HEK293 (cell line): Measurements from ENCODE around the gene ATG4A.

Experiments
- CTCF ChIA-PET: fragments of 350-600 bp; formaldehyde crosslinking; extraction: SDS; loops from one replicate; lab custom pipeline; 2021; ENCODE audit warnings: antibody characterized with exemption; lab: Yijun Ruan, JAX
- POLR2A ChIA-PET: fragments of 300-600 bp; formaldehyde crosslinking; extraction: SDS; loops from one replicate; lab custom pipeline; 2020; ENCODE audit warnings: antibody characterized with exemption, inconsistent platforms; lab: Yijun Ruan, JAX
- H3K27ac ChIP-seq: fragments of 200-500 bp; sonication (Bioruptor generic); 2 replicates; pipeline ENCODE4 v1.5.1; 2014; ENCODE audit warnings: low read depth, low read length, control low read depth, inconsistent platforms; ENCODE audit errors: extremely low read depth
- H3K36me3 ChIP-seq, 2 experiments: fragments of 200-500 bp in 1 of 2; sonication (Bioruptor generic) in 1 of 2; 1 replicate in 1 of 2; 2 replicates in 1 of 2; pipeline ENCODE4 v1.5.1; 2014 to 2017; ENCODE audit warnings: inconsistent platforms in 2 of 2, low read length in 2 of 2; ENCODE audit not compliant: control insufficient read depth in 2 of 2, insufficient read depth in 1 of 2
- H3K4me1 ChIP-seq: fragments of 200-500 bp; sonication (Bioruptor generic); 2 replicates; pipeline ENCODE4 v1.5.1; 2014; ENCODE audit warnings: mild to moderate bottlenecking, low read length, inconsistent platforms; ENCODE audit not compliant: control insufficient read depth, insufficient read depth
- H3K4me3 ChIP-seq: 2 replicates; pipeline ENCODE4 v1.5.1; 2011; ENCODE audit warnings: low read depth, mild to moderate bottlenecking, control low read depth, low read length, moderate library complexity
- H3K9me3 ChIP-seq: fragments of 200-500 bp; sonication (Bioruptor generic); 2 replicates; pipeline ENCODE4 v1.5.1; 2014; ENCODE audit warnings: low read depth, low read length, inconsistent platforms; ENCODE audit not compliant: control insufficient read depth, insufficient read depth
- SCRT1 ChIP-seq: fragments of 450-650 bp; formaldehyde crosslinking; IDR thresholded peaks from 2 replicates; pipeline ENCODE4 v1.5.1; 2016; ENCODE audit warnings: missing biosample characterization, missing genetic modification characterization, borderline replicate concordance
- TCF7L2 ChIP-seq: IDR thresholded peaks from 2 replicates; pipeline ENCODE4 v1.6.1; 2011; ENCODE audit warnings: low read depth, mild to moderate bottlenecking, inconsistent platforms, low read length, moderate library complexity, borderline replicate concordance
- TSHZ1 ChIP-seq: fragments of 450-650 bp; formaldehyde crosslinking; IDR thresholded peaks from 2 replicates; pipeline ENCODE4 v1.5.1; 2016; ENCODE audit warnings: missing biosample characterization, missing genetic modification characterization, borderline replicate concordance
- ZBTB44 ChIP-seq: fragments of 450-650 bp; IDR thresholded peaks from 2 replicates; pipeline ENCODE4 v1.5.1; 2018; ENCODE audit warnings: missing biosample characterization, mild to moderate bottlenecking, missing genetic modification characterization
- ZBTB49 ChIP-seq: fragments of 450-650 bp; formaldehyde crosslinking; IDR thresholded peaks from 2 replicates; pipeline ENCODE4 v1.5.1; 2016; ENCODE audit warnings: missing biosample characterization, missing genetic modification characterization, low read depth
- ZNF169 ChIP-seq: fragments of 450-650 bp; formaldehyde crosslinking; IDR thresholded peaks from 2 replicates; pipeline ENCODE4 v1.5.1; 2016; ENCODE audit warnings: missing biosample characterization, missing genetic modification characterization
- ZNF211 ChIP-seq: fragments of 450-650 bp; formaldehyde crosslinking; IDR thresholded peaks from 2 replicates; pipeline ENCODE4 v1.5.1; 2016; ENCODE audit warnings: low read depth, missing biosample characterization, missing genetic modification characterization
- ZNF26 ChIP-seq: fragments of 450-650 bp; formaldehyde crosslinking; IDR thresholded peaks from 2 replicates; pipeline ENCODE4 v1.5.1; 2016; ENCODE audit warnings: missing biosample characterization, missing genetic modification characterization
- ZNF324 ChIP-seq: fragments of 450-650 bp; formaldehyde crosslinking; IDR thresholded peaks from 2 replicates; pipeline ENCODE4 v1.5.1; 2016; ENCODE audit warnings: missing biosample characterization, missing genetic modification characterization
- ZNF37A ChIP-seq: fragments of 450-650 bp; IDR thresholded peaks from 2 replicates; pipeline ENCODE4 v1.5.1; 2018; ENCODE audit warnings: missing biosample characterization, missing genetic modification characterization
- ZNF398 ChIP-seq: fragments of 450-650 bp; formaldehyde crosslinking; IDR thresholded peaks from 2 replicates; pipeline ENCODE4 v1.5.1; 2017; ENCODE audit warnings: missing biosample characterization, missing genetic modification characterization
- ZNF555 ChIP-seq: fragments of 450-650 bp; formaldehyde crosslinking; conservative IDR thresholded peaks from 2 replicates; pipeline ENCODE4 v1.5.1; 2017; ENCODE audit warnings: missing biosample characterization, mild to moderate bottlenecking, missing genetic modification characterization, inconsistent platforms

The ATG4A gene

GRCh38 chrX:108055546-108055945, 36.0 kb upstream of the ATG4A start (continued):
- TF ChIP-seq ZBTB49 (tag by site-specific recombination) = no peak
- no peak for TF ChIP-seq ZNF37A (tag by site-specific recombination)
- TF ChIP-seq ZNF324 (tag by site-specific recombination) = no peak
- TF ChIP-seq SCRT1 (tag by site-specific recombination) = no peak
- no peak for TF ChIP-seq ZNF169 (tag by site-specific recombination)
- no peak for TF ChIP-seq ZNF26 (tag by site-specific recombination)
- TF ChIP-seq ZNF555 (tag by site-specific recombination) = no peak
- no peak for TF ChIP-seq ZNF398 (tag by site-specific recombination)
- TF ChIP-seq, all 188 proteins: peak for 0

- H3K4me1 ChIP-seq = no peaks in the 10 kb centered on the region
- H3K27ac ChIP-seq = no peak overlapping the region
- no peaks in the 10 kb centered on the region for H3K36me3 ChIP-seq
- H3K4me3 ChIP-seq = no peak overlapping the region
- CTCF ChIA-PET = interaction anchor here (1.2 to 2.0 kb wide), 3 partner anchors 10 to 65 kb away, joined by 3 to 6 read pairs (median 3); no protein-coding TSS in a partner anchor
- POLR2A ChIA-PET = no interaction called here
- TF ChIP-seq ZNF211 (tag by site-specific recombination) = no peak
- no peaks in the 10 kb centered on the region for H3K9me3 ChIP-seq
These were observed 31.8 kb upstream of the ATG4A start for GRCh38 chrX:108059801-108060200.

DNA sequence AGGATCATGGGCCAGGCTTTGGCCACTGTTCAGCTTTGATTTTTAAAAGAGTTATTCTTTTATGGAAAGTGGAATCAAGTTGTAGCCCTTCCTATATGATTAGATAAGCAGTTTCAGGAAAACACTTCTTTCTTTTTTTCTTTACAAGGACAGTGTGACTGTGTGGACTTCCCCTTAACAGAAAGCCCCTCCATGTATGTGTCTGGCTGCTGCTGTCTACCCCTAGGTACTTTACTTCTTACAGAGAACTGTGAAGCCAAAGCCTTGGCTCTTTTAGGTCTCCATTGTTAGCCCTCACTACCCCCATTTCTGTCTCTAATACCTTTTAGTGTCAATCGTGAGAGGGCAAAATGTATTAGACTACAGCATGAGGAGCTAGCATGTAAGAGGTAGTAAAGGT, 27.6 kb upstream of the ATG4A start:
- TF ChIP-seq TCF7L2 = no peak
- no peak for TF ChIP-seq TSHZ1
- no peak for TF ChIP-seq ZBTB44
- Histone ChIP-seq H3K36me3 (no peaks in the 10 kb centered on the region), H3K4me3 (no peak overlapping the region), H3K4me1 (no peaks in the 10 kb centered on the region), H3K27ac (no peak overlapping the region), H3K9me3 (no peaks in the 10 kb centered on the region)
- ChIA-PET POLR2A (no interaction called here), CTCF (no interaction called here)
